Karpas-422 (cell line): ENCODE data around the gene IMMT. TPM values are rescaled to one million over a fixed set of nuclear protein-coding genes. Genes with fewer than 3 reads are reported as not detected.

Source experiments
- DNase-seq: peaks from one replicate; pipeline ENCODE4 v3.0.0-alpha.2; 2015
- H2AFZ ChIP-seq: fragments of 200-600 bp; sonication (generic); 2 replicates; pipeline ENCODE4 v1.6.1; 2014; ENCODE audit warnings: antibody characterized with exemption, low read length, mixed read lengths
- H3K27ac ChIP-seq: fragments of 200-600 bp; sonication (generic); 2 replicates; pipeline ENCODE4 v1.5.1; 2014; ENCODE audit warnings: mild to moderate bottlenecking, low read length, moderate library complexity
- H3K27me3 ChIP-seq: fragments of 200-600 bp; sonication (generic); 2 replicates; pipeline ENCODE4 v1.6.1; 2014; ENCODE audit warnings: low read length, mixed read lengths
- H3K36me3 ChIP-seq: fragments of 200-600 bp; sonication (generic); 2 replicates; pipeline ENCODE4 v1.6.1; 2014; ENCODE audit warnings: low read length, mixed read lengths; ENCODE audit not compliant: insufficient read depth
- H3K4me1 ChIP-seq: fragments of 200-600 bp; sonication (generic); 2 replicates; pipeline ENCODE4 v1.6.1; 2014; ENCODE audit warnings: mild to moderate bottlenecking, low read length, mixed read lengths
- H3K4me2 ChIP-seq: fragments of 200-600 bp; sonication (generic); 2 replicates; pipeline ENCODE4 v1.6.1; 2014; ENCODE audit warnings: low read length, low read depth, mild to moderate bottlenecking; ENCODE audit not compliant: poor library complexity, severe bottlenecking
- H3K4me3 ChIP-seq: fragments of 200-600 bp; sonication (generic); 2 replicates; pipeline ENCODE4 v1.5.1; 2014; ENCODE audit warnings: mild to moderate bottlenecking, antibody characterized with exemption, low read length, mixed read lengths
- H3K79me2 ChIP-seq: fragments of 200-600 bp; sonication (generic); 2 replicates; pipeline ENCODE4 v1.6.1; 2014; ENCODE audit warnings: mild to moderate bottlenecking, low read length, mixed read lengths
- H3K9ac ChIP-seq: fragments of 200-600 bp; sonication (generic); 2 replicates; pipeline ENCODE4 v1.6.0; 2014; ENCODE audit warnings: low read length
- H3K9me2 ChIP-seq: fragments of 200-600 bp; sonication (generic), shearing (Covaris generic); replicated peaks from 2 replicates; pipeline ENCODE4 v1.6.0; 2014; ENCODE audit warnings: mild to moderate bottlenecking, low read length, moderate library complexity; ENCODE audit not compliant: insufficient read depth
- H3K9me3 ChIP-seq: fragments of 300-700, 200-600 bp; sonication (generic); 2 replicates; pipeline ENCODE4 v1.6.1; 2014; ENCODE audit warnings: low read length, mixed read lengths
- H4K20me1 ChIP-seq: fragments of 200-600 bp; sonication (generic); 2 replicates; pipeline ENCODE4 v1.6.1; 2014; ENCODE audit warnings: mild to moderate bottlenecking, antibody characterized with exemption, low read length, low read depth; ENCODE audit not compliant: insufficient read depth
- total RNA-seq: library from RNA; depleted of rRNA; stranded (reverse); fragments of >200 nt; shearing (Covaris generic); gene quantifications from 2 replicates; pipeline ENCODE4 v1.2.3, GENCODE V29; 2014; ENCODE audit warnings: low replicate concordance

The IMMT gene
- total RNA-seq, 1 experiment from 2014 or later: 115 TPM

DNA sequence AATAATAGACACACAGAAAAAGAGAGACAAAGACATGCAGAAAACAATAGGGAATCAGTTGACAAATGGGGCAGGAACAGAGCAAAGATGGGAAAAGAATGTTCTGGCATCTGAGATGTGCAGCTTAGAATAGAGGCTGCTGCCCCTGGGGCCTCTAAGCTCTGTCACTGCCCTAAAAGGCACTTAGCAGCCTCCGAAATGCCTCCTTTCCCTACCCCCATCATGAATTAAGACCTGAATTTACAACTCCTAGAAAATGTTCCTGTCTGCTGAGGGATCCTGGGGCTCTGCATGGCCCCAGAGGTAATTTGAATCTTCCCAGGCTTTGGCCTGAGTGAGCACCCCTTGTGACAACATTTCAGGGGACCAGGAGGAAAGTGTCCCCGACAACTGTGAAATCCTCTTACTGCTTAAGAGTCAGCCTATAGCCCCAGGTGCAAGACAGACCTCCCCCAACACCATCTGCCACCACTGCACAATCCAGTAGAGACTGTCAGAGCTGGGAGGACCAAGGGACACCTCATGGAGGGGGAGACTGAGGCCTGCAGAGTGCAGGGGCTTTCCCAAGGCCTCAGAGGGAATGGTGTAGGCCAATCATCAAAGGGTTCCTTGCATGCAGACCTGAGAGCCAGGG, 28.8 kb upstream of the IMMT start:
- Histone ChIP-seq H3K27ac (no peak overlapping the region), H2AFZ (no peak overlapping the region), H3K36me3 (no peaks in the 10 kb centered on the region), H3K9ac (no peak overlapping the region), H3K4me3 (no peak overlapping the region), H3K27me3 (no peaks in the 10 kb centered on the region), H3K9me3 (no peaks in the 10 kb centered on the region), H4K20me1 (no peaks in the 10 kb centered on the region), H3K4me1 (peaks cover 6% of the 10 kb centered on the region), H3K79me2 (no peaks in the 10 kb centered on the region), H3K9me2 (no peaks in the 10 kb centered on the region), H3K4me2 (no peak overlapping the region)
- DNase-seq: no peak

DNA sequence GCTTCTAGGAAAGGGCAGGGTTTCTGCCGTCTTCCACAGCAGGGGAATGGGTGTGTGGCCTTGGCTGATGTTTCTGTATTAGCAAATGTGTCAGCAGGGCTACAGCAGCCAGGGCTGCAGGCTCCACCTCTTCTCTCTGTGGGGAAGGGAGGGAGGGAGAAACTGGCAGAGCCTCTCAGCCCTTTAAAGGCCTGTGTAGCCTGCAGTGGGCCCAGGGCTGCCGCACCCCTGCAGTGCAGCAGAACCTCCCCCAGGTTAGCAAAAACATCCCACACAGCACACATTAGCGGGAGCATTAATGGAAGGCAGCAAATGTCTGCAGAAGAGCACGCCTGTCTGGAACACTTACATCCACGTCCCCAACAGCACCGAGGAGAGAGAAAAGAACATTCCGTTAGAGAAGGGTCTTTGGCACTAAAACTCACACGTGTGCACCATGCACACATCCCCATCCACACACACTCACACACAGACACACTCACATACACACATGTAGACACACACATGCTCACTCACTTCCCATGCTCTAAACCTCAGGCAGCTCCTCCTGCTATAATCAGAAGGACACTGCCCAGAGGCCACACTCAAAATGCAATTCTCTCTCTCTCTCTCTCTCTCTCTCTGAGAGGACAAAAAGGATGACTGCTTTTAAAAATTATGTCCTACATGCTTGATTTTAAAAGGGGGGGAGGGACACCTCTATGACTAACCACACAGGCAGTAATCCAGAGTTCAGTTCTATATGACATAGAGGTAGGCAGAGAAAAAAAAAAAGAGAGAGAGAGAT, 28.1 kb upstream of the IMMT start:
- Histone ChIP-seq H3K79me2 (no peaks in the 10 kb centered on the region), H3K27me3 (no peaks in the 10 kb centered on the region), H3K4me2 (no peak overlapping the region), H3K4me1 (no peaks in the 10 kb centered on the region), H3K36me3 (no peaks in the 10 kb centered on the region), H3K9me3 (no peaks in the 10 kb centered on the region), H4K20me1 (no peaks in the 10 kb centered on the region), H3K9me2 (no peaks in the 10 kb centered on the region), H3K9ac (no peak overlapping the region), H2AFZ (no peak overlapping the region), H3K27ac (no peak overlapping the region), H3K4me3 (no peak overlapping the region)
- no peak for DNase-seq

DNA sequence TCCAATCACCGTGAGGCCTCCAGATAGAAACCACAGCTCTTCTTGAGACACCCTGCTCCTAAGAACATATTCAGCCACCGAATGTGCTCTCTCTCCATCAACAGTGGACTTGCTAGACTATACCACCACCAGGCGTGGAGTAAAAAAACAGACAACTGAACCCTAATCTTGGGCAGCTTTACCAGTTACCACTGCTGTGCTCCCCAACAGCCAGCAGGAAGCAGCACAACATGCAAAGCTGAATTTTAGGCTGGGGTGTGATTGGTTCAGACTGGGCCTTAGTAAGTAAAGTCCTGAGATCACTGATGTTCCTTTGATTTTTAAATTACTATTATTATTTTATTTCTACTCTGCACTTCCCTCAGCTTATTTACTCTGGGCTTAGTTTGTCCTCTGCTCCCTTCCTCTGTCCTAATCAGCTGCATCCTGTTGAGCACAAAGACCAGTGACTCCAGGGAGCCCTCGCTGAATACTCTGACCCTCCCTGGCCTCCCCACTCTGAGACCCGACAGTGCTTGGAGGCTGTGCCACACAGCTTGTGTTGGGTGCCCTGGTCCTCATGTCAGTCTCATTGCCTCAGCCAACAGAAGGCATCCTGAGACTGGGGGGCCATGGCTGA, 25.9 kb upstream of the IMMT start:
- H3K4me3 ChIP-seq: no peak overlapping the region
- no peaks in the 10 kb centered on the region for H4K20me1 ChIP-seq
- H3K27me3 ChIP-seq: no peaks in the 10 kb centered on the region
- no peak overlapping the region for H3K27ac ChIP-seq
- no peak overlapping the region for H3K4me2 ChIP-seq
- no peak overlapping the region for H2AFZ ChIP-seq
- no peaks in the 10 kb centered on the region for H3K9me3 ChIP-seq
- H3K9ac ChIP-seq: no peak overlapping the region
- no peaks in the 10 kb centered on the region for H3K9me2 ChIP-seq
- no peaks in the 10 kb centered on the region for H3K79me2 ChIP-seq
- H3K36me3 ChIP-seq: no peaks in the 10 kb centered on the region
- H3K4me1 ChIP-seq: no peaks in the 10 kb centered on the region
- peak; percentile 92 for DNase-seq

DNA sequence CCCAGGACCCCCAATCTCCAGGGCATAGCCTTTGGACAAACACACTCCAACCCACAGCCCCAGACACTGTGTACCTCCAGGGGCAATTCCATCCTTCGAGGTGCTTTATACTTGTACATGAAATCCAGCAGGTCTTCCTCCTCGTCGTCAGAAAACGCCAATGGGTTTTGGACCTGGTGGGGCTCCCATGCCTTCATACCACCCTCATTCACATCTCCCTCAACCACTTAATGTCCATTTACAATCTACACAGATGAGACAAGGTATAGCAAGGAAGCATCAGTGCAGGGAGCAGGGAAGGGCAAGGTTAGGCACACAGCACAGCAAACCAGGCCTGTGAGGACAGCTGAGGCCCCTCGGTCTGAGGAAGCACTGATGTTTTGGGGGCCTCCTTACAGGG, 24.6 kb upstream of the IMMT start:
- Histone ChIP-seq H3K4me3 (no peak overlapping the region), H3K9me2 (no peaks in the 10 kb centered on the region), H3K36me3 (no peaks in the 10 kb centered on the region), H3K9ac (no peak overlapping the region), H3K27me3 (no peaks in the 10 kb centered on the region), H3K79me2 (no peaks in the 10 kb centered on the region), H3K4me2 (no peak overlapping the region), H3K27ac (no peak overlapping the region), H4K20me1 (no peaks in the 10 kb centered on the region), H3K9me3 (no peaks in the 10 kb centered on the region), H3K4me1 (no peaks in the 10 kb centered on the region), H2AFZ (no peak overlapping the region)
- no peak for DNase-seq

DNA sequence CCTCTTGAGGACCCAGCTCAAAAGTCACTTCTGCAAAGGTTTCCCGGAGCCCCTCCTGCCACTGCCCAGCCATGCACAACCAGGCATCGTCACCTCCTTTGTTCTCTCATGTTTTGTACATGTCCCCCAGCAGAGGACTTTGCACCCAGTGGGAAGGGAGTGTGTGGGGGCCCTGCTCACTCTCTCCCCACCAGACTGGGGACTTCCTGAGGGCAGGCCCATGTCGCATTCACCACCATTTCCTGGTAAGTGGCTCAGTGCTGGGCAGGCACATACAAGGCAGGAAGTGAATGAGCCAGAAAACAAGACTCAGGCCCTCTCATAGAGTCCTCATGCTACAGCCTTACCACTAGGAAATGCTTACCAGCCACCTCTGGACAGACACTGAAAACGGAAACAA, 22.9 kb upstream of the IMMT start:
- H3K27ac ChIP-seq: no peak overlapping the region
- H2AFZ ChIP-seq: no peak overlapping the region
- no peaks in the 10 kb centered on the region for H3K4me1 ChIP-seq
- no peak for DNase-seq
- no peaks in the 10 kb centered on the region for H3K9me3 ChIP-seq
- peaks cover 12% of the 10 kb centered on the region; the same call in 1 of the 2 replicates for H3K36me3 ChIP-seq
- H3K4me3 ChIP-seq: no peak overlapping the region
- no peaks in the 10 kb centered on the region for H3K79me2 ChIP-seq
- H3K9me2 ChIP-seq: no peaks in the 10 kb centered on the region
- H3K9ac ChIP-seq: no peak overlapping the region
- no peaks in the 10 kb centered on the region for H4K20me1 ChIP-seq
- H3K27me3 ChIP-seq: no peaks in the 10 kb centered on the region
- H3K4me2 ChIP-seq: no peak overlapping the region

DNA sequence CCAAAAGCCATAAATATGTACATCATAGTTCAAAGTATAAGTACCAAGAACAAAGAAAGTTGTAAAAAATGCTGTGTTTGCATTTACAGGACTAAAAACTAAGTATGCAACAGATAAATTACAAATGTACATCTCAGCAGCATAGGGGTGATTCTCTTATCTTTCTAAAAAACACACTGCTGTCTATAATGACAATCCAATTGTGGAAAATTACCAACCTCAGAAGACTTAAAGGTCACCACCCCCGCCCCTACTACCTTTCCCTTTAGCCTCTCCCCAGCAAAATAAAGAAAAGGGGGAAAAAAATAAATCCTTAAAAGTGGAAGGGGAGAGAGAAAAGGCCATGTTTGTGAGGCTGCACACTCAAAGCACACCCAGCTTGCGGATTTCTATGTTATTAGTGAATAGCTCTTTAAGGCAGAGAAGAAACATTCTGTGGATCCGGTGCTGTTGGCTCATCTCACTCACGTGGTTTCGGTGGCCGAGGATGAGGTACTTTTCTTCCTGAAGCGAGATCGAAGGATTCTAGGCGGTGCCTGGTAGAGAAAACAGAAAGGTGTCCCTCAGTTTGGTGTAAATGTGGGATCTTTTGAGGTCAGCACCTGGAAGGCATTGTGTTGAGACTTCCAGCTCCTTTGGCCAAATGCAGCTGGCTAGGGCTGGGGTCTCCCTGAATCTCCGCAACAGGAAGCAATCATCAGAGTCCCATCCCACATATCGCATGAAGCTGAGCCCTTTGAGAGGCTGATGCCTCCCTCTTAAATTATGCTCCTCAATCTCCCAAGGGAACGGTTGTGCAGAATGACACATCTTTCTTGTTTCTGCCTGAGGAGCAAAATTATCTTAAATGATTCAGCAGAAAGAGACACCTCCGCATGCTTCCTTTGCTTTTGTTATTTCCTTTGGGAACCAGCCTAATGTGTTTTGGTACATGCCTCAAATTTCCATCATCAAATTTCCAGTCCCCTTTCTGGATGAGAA, 21.6 kb upstream of the IMMT start:
- DNase-seq: no peak
- Histone ChIP-seq H3K27me3 (no peaks in the 10 kb centered on the region), H3K9ac (no peak overlapping the region), H2AFZ (no peak overlapping the region), H4K20me1 (0 out of 2 replicates have a peak, but pooled peaks cover 7% of the 10 kb centered on the region), H3K79me2 (no peaks in the 10 kb centered on the region), H3K4me1 (no peaks in the 10 kb centered on the region), H3K9me2 (no peaks in the 10 kb centered on the region), H3K27ac (no peak overlapping the region), H3K9me3 (no peaks in the 10 kb centered on the region), H3K4me3 (no peak overlapping the region), H3K36me3 (peaks cover 20% of the 10 kb centered on the region), H3K4me2 (no peak overlapping the region)

DNA sequence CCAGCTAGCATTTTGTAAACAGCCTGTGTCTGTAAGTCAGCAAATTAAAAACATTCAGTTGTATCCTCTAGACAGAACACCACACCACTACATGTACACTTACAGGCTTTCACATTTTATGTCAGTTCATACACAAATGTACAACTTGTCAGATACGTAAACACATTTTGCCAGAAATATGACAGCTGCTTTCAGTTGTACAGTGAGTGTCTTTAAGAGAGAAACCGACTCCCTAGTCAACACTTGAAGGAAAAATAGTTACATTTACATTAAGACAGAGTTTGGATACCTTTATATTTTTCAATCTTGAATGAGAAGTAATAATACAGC, 19.2 kb upstream of the IMMT start:
- Histone ChIP-seq H3K4me2 (no peak overlapping the region), H3K4me3 (no peak overlapping the region), H2AFZ (no peak overlapping the region), H4K20me1 (0 out of 2 replicates have a peak, but pooled peaks cover 7% of the 10 kb centered on the region), H3K79me2 (no peaks in the 10 kb centered on the region), H3K9ac (no peak overlapping the region), H3K36me3 (peaks cover 41% of the 10 kb centered on the region), H3K4me1 (peaks cover 17% of the 10 kb centered on the region), H3K27me3 (no peaks in the 10 kb centered on the region), H3K9me3 (no peaks in the 10 kb centered on the region), H3K27ac (no peak overlapping the region), H3K9me2 (no peaks in the 10 kb centered on the region)
- no peak for DNase-seq
